ENCODE results near the gene MAPKAPK2. TPM values are rescaled to one million over a fixed set of nuclear protein-coding genes. Genes with fewer than 3 reads are reported as not detected.

Gene MAPKAPK2
- total and polyA plus RNA-seq, 7 donors = 32.1 to 61.4 (median 39.3) TPM

- 76 to 78% methylated on average over 8 of the region's 8 CpGs for WGBS, 2 donors
- DNase-seq = peak; percentile 81
Measured at GRCh38 chr1:206691604-206692003, 6.9 kb downstream of the MAPKAPK2 start.

GRCh38 chr1:206693029-206693428, 8.3 kb downstream of the MAPKAPK2 start:
- Histone ChIP-seq H3K27me3 (no peaks in the 10 kb centered on the region), H3K4me1 (peaks cover 0 to 100% (median 96%) of the 10 kb centered on the region in 4 donors), H3K9me3 (no peaks in the 10 kb centered on the region), H3K27ac (peak overlapping the region; percentile 83 to 94 (median 85)), H3K36me3 (no peaks in the 10 kb centered on the region), H3K4me3 (peak overlapping the region in 2 of 4 donors; percentile 20 to 24)
- intact Hi-C loops (cut with DNase I) = loop anchor here (2.0 to 10.0 kb wide), 2 partner anchors 22 to 1542 kb away; no protein-coding TSS in a partner anchor
- WGBS, 2 donors = 58 to 78% methylated on average over 10 of the region's 10 CpGs
- DNase-seq = peak; percentile 95
- TF ChIP-seq POLR2AphosphoS5 (IDR thresholded peaks at IDR 0.05) (peak in 3 of 4 donors; percentile 50 to 61 (median 58)), POLR2A (IDR thresholded peaks at IDR 0.05) (no peak)

More at GRCh38 chr1:206691604-206692003, 6.9 kb downstream of the MAPKAPK2 start:
- H3K27ac ChIP-seq = peak overlapping the region; percentile 83 to 94 (median 85)
- no peak overlapping the region for H3K4me3 ChIP-seq
- no peaks in the 10 kb centered on the region for H3K9me3 ChIP-seq
- TF ChIP-seq POLR2AphosphoS5 (IDR thresholded peaks at IDR 0.05) (peak in 2 of 4 donors; percentile 21 to 35), EP300 (IDR thresholded peaks at IDR 0.05) (no peak)
- H3K27me3 ChIP-seq = no peaks in the 10 kb centered on the region
- no peaks in the 10 kb centered on the region for H3K36me3 ChIP-seq
- H3K4me1 ChIP-seq = peaks cover 0 to 100% (median 96%) of the 10 kb centered on the region in 4 donors
- intact Hi-C loops (cut with DNase I) = loop anchor here (2.0 to 10.0 kb wide), 2 partner anchors 23 to 1543 kb away; no protein-coding TSS in a partner anchor

GRCh38 chr1:206693592-206693991, 8.9 kb downstream of the MAPKAPK2 start:
- WGBS, 2 donors = 81 to 85% methylated on average over 7 of the region's 7 CpGs
- TF ChIP-seq POLR2AphosphoS5 (IDR thresholded peaks at IDR 0.05) (peak in 3 of 4 donors; percentile 33 to 48 (median 36)), CTCF (IDR thresholded peaks at IDR 0.05) (no peak), POLR2A (IDR thresholded peaks at IDR 0.05) (no peak)
- Histone ChIP-seq H3K27me3 (no peaks in the 10 kb centered on the region), H3K27ac (peak overlapping the region; percentile 83 to 94 (median 85)), H3K4me1 (peaks cover 0 to 100% (median 96%) of the 10 kb centered on the region in 4 donors), H3K4me3 (peak overlapping the region in 2 of 4 donors; percentile 20 to 24), H3K9me3 (no peaks in the 10 kb centered on the region), H3K36me3 (no peaks in the 10 kb centered on the region)
- peak; percentile 75 for DNase-seq
- intact Hi-C loops (cut with DNase I) = loop anchor here (2.0 to 10.0 kb wide), 2 partner anchors 21 to 1541 kb away; no protein-coding TSS in a partner anchor

- TF ChIP-seq CTCF (IDR thresholded peaks at IDR 0.05) = no peak
- no peak for TF ChIP-seq POLR2A (IDR thresholded peaks at IDR 0.05)
- DNase-seq = peak; percentile 53
- Histone ChIP-seq H3K4me3 (no peak overlapping the region), H3K9me3 (no peaks in the 10 kb centered on the region), H3K4me1 (peaks cover 0 to 98% (median 95%) of the 10 kb centered on the region in 4 donors), H3K27ac (peak overlapping the region; percentile 83 to 94 (median 85)), H3K36me3 (no peaks in the 10 kb centered on the region), H3K27me3 (no peaks in the 10 kb centered on the region)
- intact Hi-C loops (cut with DNase I) = loop anchor here (10.0 kb wide), 1 partner anchor 1540 kb away; no protein-coding TSS in a partner anchor
- WGBS, 2 donors = 77 to 81% methylated on average over 11 of the region's 11 CpGs
Measured at GRCh38 chr1:206694171-206695124, 9.7 kb downstream of the MAPKAPK2 start.

GRCh38 chr1:206695733-206696132, 11.0 kb downstream of the MAPKAPK2 start:
- peak; percentile 62 for DNase-seq
- Histone ChIP-seq H3K4me1 (peaks cover 0 to 98% (median 95%) of the 10 kb centered on the region in 4 donors), H3K9me3 (no peaks in the 10 kb centered on the region), H3K27ac (peak overlapping the region in 2 of 4 donors; percentile 59 to 94), H3K27me3 (no peaks in the 10 kb centered on the region), H3K36me3 (no peaks in the 10 kb centered on the region), H3K4me3 (no peak overlapping the region)
- TF ChIP-seq EP300 (IDR thresholded peaks at IDR 0.05) = no peak
- no peak for TF ChIP-seq POLR2AphosphoS5 (IDR thresholded peaks at IDR 0.05)
- no peak for TF ChIP-seq POLR2A (IDR thresholded peaks at IDR 0.05)
- no peak for TF ChIP-seq CTCF (IDR thresholded peaks at IDR 0.05)
- intact Hi-C loops (cut with DNase I) = loop anchor here (10.0 kb wide), 1 partner anchor 1539 kb away; no protein-coding TSS in a partner anchor
- 92 to 93% methylated on average over 9 of the region's 9 CpGs for WGBS, 2 donors

All from sigmoid colon (tissue), 7 donors.